ENCODE results near the gene CARD19.
A peak's percentile ranks its signal among the peaks of the same experiment; 100 is the strongest.

The CARD19 gene, protein sequence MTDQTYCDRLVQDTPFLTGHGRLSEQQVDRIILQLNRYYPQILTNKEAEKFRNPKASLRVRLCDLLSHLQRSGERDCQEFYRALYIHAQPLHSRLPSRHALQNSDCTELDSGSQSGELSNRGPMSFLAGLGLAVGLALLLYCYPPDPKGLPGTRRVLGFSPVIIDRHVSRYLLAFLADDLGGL

DNA sequence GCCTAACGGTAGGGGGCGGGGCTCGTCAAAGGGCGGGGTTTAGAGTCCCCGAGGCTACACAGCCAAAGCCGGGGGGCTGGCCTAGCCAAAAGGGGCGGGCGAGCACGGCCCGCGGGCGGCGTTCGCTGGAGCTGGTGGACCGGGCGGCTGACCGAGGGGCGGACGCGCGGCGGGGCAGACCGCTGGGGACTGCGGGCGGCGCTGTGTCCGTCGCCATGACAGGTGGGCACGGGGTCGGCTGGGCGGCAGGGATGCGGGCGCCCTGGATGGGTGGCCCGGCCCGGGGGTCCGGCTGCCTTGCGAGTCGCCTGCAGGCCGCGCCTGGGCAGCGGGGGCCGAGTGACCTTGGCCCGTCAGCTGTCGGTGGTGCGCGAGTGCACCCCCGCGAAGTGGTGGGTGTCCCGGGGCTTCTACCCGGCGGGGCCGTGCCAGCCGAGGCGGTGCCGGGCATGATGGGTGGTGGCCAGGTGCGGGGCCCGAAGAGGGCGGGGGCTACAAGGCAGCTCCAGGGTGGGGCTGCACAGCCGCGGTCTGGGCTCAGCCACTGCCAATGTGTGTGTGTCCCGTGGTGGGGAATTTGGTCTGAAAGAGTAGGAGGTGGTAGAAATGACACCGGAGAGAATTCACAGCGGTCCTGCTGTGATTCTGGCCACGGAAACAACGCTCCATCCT is at the start of gene CARD19:
Gene CARD19 (plus strand): TSS at position 87 of the 672 bp plus-strand sequence. CDS start 129 bp downstream, at position 216.
- DNase-seq: peak; percentile 56

DNA sequence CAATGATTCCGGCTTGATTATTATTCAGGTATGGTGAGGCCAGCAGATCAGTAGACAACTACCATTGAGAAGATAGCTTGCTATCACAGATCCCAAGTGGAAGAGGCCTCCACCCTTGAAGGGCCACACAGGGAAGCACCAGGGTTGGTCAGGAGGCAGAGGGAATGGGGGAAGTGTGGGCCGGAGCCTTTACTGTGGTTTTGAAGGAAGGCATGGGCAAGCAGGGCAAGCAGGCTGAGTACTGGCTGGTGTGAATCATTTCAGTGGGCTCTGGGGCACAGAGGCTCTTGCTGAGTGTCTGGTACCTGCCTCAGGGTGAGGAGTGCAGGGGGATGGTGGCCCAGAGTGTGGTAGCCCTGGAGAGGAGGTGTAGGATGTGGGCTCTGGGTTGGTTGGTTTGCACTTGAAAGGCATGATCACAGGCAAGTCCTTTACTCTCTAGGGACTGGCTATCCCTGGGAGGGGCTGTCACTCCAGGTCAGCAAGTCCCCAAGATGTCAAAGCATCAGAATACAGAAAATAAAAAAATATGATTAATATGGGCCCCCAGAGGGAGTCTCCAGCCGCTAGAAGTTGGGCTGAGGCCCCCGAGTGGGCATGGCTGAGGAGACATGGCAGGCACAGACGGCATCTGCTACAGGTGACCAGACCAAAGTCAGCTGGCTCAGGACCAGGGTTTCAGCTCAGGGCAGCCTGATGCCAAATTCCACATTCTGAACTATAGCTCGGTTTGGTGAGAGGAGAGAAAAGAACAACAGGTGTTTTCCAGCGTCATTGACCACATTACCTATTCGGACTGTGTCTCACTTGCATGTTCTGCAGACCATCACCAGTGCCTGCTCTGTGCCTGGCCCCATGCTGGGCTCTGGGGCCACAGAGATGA is 47.2 kb upstream of the CARD19 start:
- DNase-seq: no peak

DNA sequence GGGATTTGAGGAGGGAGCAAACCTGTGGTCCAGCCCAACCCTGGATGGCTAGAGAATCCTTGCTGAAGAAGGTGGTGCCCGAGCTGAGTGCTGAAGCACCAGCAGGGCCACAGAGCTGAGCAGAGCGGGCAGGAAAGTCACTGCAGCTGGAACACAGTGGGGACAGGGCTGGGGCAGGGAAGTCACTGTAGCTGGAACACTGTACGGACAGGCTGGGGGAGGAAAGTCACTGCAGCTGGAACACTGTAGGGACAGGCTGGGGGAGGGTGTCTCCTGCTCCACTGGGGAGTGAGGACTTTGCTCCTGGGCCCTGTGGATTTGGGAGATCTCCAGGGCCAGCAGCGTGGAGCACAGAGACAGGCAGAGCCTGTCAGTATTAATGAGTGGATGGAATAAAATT is 46.5 kb upstream of the CARD19 start:
- no peak for DNase-seq

DNA sequence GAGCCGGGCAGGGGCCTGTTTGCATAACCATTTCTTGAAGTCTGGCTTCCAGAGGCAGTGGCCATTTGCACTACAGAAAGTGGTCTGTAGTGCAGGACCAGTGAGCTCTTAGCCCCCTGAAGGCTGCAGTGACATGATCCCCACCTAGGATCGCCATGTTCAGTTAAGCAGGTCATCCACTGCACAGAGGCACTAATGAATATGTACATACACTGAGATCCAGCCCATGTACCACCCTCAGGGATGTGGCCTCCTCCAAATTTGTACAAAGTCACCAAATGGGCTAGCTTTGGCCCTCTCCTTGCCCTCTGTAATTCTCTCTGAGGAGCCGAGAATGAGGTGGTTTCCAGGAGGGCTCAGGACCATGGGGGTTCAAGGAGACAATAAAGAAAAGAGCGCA is 45.8 kb upstream of the CARD19 start:
- DNase-seq: no peak

DNA sequence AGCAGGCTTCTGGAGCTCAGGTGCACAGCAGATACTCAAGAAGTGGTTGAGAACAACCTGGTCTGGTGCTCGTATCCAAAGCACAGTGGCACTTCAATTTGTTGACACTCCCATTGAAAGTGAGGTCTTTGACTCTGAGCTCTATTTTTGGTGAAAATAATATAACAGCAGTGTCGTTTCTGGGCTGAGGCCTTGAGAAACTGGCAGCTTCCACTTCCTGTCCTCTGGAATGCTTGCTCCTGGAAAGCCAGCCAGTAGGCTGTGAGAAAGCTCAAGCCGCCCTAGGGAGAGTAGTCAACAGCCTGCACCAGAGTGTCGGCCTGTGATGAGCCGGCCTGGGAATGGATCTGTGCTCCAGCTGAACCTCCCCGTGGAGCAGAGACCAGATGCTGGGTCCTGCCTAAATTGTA is 44.3 kb upstream of the CARD19 start:
- DNase-seq: no peak

DNA sequence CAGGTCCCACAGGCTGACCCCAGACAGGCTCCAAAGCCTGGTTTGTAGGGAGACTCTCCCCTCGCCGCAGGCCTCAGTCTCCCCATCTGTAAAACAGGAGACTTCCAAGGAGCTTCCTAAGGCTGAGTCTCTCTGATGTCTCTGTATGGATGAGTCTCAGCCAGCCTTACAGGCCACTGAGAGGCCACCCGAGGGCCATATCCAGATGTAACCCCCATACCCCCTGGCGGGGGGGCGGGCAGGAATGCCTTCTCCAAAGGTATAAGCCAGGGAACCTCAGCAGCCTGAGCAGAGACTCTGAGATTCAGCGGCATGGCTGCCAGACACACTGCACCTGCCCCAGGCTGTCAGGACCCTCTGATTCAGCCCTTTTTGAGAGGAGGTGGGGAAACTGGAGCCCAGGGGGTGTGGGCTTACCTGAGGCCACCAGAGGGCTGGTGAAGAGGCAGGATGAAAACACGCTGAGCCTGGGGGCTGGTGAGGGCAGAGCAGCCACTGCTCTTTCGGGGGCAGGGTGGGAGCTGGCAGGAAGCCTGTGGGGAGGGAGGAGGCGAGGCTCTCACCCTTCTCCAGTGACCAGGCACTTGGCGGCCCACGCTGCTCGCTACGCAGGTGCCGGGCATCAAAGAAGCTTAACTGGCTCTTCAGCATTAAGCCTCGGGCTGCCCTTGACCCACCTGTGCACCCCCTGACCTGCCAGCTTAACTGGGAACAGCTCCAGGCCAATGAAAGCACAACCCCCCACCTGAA is 43.1 kb upstream of the CARD19 start:
- DNase-seq: no peak

DNA sequence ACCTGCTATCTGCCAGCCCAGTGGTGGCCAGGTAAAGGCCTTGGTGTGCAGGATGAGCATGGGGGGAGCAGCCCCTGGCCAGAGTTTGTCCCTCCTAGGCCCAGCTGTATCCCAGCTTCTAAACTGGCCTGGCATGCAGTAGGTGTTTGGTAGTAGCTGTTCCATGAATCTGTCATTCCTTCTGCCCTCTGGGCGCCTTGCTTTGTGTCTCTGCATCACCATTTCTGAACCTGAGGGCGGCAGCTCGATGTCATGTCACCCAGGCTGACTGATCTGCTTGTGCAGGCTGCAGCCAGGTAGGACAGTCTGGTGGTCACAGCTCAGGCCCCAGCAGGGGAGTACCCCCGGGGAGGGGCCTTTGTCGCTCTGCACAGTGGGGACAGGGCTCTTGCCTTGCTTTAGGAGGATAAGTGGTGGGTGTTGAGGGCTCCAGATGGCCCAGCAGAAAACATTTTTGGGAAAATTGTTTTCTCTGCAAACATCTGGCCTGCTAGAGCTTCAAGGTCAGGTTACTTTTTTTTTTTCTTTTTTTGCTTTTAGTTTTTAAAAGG is 42.2 kb upstream of the CARD19 start:
- DNase-seq: no peak

DNA sequence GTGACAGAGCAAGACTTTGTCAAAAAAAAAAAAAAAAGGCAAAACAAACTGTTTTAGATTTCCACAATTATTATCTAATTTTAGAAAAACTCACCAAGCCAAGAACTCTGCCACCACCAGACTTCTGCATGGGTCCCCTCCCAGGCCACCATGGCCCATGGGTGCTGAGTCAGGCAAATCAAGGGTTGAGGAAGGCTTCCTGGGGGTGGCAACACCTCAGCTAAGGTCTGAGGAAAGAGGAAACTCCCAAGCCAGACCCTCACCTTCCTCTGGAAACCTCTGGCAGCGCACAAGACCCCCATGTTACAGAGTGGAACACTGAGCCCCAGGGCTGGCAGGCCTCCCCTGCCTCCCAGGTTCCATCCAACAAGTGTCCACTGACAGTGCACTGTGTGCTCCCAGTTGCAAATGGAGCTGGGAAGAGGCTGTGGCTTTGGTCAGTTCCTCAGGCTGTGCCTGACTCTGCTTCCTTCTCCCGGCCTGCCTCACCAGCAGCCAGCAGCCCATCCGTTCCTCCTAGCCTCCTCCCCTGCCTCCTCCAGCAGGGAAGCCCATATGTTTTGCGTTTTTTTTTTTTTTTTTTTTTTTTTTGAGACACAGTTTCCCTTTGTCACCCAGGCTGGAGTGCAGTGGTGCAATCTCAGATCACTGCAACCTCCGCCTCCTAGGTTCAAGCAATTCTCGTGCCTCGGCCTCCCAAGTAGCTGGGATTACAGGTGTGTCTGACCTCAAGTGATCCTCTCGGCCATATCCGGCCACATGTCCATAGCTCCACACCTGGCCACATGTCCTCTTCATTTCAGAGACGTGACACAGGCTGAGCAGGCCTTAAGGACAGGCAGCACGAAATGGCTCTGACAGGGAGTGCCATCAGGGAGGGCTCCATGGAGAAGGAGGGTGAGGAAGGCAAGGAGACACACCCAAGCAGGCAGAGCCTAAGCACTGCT is 41.0 kb upstream of the CARD19 start:
- DNase-seq: no peak

DNA sequence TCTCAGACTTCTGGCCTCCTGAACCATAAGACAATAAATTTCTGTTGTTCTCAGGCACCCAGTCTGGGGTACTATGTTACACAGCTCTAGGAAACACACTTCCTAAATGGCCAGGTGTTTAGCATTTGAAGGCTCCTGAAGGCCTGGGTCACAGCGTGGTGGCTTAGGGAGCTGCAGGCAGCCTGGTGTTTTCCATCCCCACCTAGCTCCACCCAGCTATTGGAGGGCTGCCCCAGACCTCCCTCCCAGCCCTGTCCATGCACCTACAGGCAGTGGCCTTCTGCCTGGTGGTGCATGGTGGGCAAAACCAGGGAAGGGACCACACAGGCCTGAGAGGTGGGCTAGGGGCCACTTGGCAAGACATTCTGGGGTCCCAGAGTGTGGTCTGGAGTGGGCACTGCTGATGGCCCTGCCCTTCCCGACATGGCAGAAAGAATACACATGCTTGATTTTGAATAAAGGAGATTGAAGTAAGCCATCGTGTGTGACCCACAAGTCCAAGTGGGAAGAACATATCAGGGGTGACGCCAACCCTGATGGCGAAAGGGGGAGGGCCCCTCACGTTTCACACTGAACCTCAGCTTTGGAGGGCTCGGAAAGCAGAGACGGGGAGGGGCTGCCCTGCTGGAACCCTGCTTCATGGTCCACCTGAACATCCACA is 38.8 kb upstream of the CARD19 start:
- DNase-seq: no peak

DNA sequence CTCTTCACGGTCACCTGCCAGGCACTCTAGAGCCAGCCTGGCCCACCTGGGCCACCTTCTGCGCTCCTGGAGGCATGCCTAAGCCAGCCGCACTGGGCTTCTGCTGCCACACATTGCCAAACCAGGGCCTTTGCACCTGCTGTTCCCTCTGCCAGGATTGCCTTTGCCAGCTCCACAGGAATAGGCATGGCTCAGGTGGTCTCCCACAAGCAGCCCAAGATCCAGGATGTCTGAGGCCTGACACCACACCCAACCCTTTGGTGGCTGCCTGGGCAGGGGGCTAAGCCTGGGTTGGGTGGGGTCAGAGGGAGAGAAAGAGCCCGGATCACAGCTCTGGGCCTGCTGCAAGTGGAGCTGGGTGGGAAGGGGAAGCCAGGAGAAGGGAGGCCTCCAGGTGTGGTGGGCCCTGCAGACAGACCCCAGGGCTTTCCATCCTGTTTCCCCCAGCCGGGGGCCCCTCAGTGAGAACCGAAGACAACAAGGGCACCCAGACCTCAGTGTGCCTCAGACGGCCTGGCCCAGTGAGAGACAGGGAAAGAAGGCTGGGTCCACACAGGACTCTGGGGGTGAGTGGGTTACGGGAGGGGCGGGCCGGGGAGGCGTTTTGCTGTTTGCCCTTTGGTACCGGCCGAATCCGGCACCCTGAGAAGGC is 38.2 kb upstream of the CARD19 start:
- DNase-seq: no peak

DNA sequence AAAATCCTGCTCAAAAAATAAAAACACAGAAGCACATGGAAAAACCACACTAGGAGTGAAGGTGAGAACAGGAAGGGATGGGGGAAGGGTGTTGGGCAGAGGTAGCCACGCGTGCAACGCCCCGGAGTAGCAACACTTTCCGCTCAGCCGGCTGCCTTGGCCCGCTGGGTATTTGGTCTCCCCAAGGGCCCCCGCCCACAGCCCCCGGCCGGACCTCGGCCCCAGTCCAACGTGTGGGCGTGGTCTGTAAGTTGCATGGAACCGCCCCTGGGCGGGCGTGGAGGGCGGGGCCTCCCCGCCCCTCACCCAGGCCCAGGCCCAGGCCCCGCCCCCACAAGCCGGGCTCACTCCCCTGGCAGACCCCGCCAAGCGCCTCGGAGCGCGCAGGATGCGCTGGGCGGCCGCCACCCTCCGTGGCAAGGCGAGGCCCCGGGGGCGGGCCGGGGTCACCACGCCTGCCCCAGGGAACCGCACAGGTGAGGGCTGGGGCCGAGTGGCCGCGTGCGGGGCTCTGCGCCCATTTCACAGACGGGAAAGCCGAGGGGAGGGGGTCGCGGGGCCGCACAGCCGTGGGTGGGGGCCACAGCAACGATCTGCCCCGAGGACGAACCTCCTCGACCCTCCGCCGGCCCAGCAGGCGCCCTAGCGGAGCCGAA is 37.5 kb upstream of the CARD19 start, which contains the start of gene SUSD3:
Gene SUSD3 (plus strand): TSS at position 347 of the 656 bp plus-strand sequence. CDS start 42 bp downstream, at position 389.
- peak; percentile 69 for DNase-seq

DNA sequence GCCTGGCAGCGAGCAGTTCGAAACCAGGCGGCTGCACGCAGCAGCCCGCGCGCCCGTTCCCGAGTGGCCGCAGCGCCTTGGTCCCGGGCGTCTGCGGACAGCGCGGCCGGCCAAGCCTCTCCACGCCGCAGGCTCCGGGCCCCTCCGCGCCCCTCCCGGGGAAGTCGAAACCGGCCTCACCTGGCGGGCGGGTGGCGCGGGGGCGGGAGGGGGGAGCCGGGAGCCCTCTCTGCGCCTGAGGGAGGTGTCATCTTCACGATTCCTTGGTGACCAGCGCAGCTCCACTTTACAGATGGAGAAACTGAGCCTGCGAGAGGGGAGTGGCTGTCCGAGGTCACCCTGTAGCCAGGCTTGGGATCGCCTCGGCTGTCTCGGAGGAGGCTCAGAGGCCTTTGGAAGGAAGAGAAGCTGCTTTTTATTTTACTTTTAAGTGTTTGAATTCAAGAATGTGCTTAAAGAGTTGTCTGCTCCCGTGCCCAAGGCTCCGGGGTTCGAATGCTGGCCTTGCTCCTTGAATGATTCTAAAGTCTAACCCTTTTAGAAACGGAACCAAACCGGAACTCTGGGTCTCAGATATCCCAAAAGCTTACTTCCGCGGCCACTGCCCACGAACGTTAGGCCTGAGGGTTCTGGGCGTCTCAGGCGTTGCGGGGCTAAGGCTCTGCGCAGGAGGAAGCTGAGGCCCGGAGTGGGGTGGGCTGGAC is 36.9 kb upstream of the CARD19 start:
- peak; percentile 41 for DNase-seq

DNA sequence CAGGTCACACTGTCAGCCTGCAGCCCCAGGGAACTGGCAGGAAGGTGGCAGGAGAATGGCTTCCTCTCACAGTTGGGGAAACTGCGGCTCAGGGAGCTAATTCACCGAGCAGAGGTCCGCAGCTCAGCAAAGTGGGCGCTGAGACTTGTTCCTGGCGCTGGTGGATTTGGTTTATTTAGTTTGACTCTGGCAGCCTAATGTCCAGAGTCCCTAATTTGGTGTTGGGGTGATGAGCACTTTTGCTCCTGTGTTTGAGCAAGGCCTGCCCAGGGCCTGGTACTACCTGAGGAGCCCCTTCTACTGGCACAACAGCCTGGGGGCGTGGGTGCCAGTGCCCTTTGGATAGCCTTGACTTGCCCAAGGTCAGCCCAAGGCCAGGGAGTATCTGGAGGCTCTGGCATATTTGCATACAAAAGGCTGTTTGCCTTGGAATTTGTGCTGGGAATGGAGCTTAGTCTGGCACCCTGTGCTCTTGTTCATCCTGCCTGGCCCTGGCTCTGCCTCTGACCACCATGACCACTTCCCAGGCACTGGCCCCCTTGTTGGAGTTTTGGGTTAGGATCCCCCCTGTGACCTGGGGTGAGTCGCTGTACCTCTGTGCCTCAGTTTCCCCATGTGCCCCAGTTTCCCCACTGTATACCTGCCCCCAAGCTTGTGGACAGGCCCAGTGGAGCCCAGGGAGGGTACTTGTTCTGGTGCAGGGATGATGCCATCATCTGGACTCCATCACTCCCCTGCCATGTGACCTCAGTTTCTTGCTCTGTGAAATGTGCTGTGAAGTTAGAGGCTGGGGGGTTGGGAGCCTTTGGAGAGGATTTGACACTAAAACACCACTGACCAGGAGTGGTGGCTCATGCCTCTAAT is 36.1 kb upstream of the CARD19 start:
- DNase-seq: no peak

DNA sequence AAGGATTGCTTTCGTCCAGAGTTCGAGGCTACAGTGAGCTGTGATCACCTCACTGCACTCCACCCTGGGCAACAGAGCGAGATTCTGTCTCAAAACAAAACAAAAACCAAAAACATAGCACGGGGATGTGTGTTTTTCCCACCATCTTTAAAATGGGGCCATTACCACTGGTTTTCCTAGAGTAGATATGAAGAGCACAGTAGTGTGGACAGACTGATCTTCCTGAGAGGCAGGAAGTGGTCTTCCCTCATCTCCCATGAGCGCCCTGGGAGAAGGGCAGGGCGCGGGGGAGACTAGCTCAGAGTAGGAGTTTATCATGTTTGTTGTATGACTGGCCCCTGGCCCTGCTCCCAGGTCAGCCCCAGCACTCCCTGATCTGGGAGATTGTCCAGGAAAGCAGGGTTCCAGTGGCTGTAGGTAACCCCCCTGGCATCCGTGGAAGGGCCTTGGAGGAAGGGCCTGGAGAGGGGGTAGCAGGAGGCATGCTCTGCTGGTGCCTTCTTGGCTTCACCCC is 35.2 kb upstream of the CARD19 start:
- no peak for DNase-seq

DNA sequence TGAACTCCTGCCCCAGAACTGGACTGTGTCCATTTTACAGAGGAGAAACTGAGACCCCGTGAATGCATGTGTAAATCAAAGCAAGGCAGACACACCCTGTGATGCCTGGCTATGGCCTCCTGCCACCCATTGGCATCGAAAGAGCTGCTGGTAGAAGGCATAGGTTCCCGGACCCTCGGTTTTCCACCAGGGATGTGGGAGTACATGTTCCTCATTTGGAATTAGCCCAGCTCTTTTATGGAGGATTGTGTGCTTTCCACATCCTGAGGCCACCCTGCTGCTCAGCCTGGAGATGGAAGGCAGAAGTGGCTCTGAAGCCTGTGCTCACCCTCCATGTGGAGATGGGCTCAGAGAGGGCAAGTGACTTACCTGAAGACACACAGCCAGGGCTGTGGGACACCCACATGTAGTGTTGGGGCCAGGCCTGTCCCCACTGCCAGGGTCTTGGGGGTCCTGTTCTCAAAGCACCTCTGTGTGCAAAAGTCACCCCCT is 34.7 kb upstream of the CARD19 start:
- no peak for DNase-seq

DNA sequence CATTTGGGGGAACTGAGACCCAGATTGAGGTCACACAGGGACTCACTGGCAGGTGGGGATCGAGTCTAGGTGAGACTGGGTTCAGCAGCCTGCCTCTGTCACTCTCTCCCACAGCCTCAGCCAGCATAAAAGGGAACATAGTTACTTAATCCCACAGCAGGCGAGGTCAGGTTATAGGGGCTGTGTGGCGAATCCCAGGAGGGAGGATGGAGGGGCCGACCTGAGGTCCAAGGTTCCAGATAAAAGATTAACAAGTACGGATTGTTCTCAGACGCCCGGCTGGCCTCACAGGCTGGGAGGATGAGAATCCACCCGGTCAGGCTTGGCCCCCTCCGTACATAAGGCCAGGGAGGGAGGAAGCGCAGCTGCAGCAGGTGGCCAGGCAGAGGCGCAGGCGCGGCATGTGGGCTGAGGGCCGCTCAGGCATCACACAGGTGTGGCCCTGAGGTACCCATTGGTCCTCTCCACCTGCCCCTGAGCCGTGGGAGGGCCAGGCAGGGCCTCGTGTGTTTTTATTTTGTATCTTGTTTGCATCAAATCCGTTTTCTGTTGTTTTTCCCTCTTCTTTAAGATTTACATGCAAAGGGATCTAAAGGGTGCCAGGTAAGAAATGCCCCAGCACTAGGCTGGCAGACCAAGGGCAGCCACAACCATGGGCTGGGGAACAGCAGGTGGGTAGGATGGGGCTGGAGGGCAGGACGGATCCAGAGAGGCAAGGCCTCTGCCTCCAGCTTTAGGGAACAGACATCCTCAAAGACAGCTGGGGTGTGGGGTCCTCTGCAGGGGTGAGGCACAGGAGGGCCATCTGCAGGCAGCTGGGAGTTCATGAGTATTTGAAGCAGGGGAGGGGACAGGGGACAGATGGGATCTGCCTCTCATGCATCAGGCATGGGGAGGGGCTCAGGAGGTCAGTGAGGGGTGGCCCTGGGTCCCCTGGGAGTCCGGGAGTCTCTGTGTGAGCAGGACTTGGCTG is 33.9 kb upstream of the CARD19 start:
- DNase-seq: peak; percentile 45

Measured in stimulated activated CD4-positive, alpha-beta T cell treated with anti-CD3 and anti-CD28 coated beads, Interleukin-4, amount 100 ng/mL, for 1 hour (primary cell).